LNCaP clone FGC (cell line): ENCODE results near the gene UQCR11.

ENCODE experiments used
- DNase-seq: peaks from one replicate; pipeline ENCODE4 v3.0.0-alpha.2; 2011; ENCODE audit warnings: low read depth
- H3K4me3 ChIP-seq: 2 replicates; pipeline ENCODE4 v1.5.1; 2011; ENCODE audit warnings: mild to moderate bottlenecking, low read depth, low read length, control low read depth
- TF ChIP-seq, protein P1 (sequence below): IDR thresholded peaks from 2 replicates; pipeline ENCODE4 v1.5.1; 2012; ENCODE audit warnings: mild to moderate bottlenecking; ENCODE audit not compliant: control insufficient read depth, insufficient read depth; ENCODE audit errors: extremely low read depth

The UQCR11 gene

DNA sequence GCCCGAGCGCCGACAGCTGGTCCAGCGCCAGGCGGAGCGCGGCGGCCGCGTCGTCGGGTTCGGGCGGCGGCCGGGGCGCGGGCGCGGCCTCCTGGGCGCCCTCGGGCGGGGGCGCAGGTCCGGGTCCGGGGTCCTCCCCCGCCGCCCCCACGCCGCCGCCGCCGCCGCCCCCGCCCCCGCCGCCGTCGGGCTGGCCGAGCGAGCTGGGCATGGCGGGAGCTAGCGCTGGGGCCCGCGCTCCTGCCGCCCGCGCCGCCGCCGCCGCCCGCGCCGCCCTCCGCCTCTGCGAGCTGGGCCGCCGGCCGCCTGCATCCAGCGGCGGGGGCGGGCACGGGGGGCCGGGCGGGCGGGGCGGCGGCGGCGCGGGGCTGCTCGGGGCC lies 37.4 kb downstream of the UQCR11 start:
- TF ChIP-seq, protein P1, sequence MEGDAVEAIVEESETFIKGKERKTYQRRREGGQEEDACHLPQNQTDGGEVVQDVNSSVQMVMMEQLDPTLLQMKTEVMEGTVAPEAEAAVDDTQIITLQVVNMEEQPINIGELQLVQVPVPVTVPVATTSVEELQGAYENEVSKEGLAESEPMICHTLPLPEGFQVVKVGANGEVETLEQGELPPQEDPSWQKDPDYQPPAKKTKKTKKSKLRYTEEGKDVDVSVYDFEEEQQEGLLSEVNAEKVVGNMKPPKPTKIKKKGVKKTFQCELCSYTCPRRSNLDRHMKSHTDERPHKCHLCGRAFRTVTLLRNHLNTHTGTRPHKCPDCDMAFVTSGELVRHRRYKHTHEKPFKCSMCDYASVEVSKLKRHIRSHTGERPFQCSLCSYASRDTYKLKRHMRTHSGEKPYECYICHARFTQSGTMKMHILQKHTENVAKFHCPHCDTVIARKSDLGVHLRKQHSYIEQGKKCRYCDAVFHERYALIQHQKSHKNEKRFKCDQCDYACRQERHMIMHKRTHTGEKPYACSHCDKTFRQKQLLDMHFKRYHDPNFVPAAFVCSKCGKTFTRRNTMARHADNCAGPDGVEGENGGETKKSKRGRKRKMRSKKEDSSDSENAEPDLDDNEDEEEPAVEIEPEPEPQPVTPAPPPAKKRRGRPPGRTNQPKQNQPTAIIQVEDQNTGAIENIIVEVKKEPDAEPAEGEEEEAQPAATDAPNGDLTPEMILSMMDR, result no peak
- no peak for DNase-seq
- no peak overlapping the region for H3K4me3 ChIP-seq

DNA sequence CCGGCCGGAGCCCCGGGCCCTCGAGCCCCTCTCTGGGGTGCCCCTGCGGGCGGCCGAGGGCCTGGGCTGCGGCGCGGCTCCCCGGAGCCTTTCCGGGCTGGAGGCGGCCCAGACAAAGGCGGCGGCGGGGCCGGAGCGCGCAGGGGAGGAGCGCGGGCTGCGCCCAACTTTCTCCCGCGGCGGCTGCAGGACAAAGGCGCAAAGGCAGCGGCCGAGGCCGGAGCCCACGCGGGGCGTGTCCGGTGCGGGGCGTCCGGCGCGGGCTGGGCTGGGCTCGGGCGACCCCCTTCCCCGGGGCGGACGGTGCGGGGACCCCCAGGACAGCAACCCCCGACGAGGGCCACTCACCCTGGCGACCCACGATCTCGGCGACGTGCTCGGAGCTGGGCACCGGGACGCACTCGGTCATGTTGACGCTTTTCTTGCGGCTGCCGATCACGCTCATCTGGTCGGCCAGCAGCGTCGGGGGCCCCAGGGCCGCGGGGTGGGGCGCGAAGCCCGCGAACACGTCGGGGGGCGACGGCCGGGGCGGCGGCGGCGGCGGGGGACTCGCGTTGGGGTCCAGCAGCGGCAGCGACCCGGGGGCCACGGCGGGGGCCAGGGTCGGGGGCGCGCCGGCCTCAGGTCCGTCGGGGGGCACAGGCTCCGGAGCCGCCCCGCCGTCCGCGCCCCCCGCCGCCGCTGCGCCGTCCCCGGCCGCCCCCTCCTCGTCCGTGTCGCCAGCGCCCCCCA lies 38.0 kb downstream of the UQCR11 start:
- DNase-seq, result no peak
- TF ChIP-seq, protein P1, result no peak
- H3K4me3 ChIP-seq, result peak overlapping the region; percentile 65

GRCh38 chr19:1566392-1567115 lies 38.7 kb downstream of the UQCR11 start:
- TF ChIP-seq, protein P1, result no peak
- peak overlapping the region; percentile 65 for H3K4me3 ChIP-seq
- peak; percentile 18 for DNase-seq

- no peak overlapping the region for H3K4me3 ChIP-seq
- TF ChIP-seq, protein P1, result no peak
- no peak for DNase-seq
Measured at GRCh38 chr19:1563251-1563650, 42.0 kb downstream of the UQCR11 start.

DNA sequence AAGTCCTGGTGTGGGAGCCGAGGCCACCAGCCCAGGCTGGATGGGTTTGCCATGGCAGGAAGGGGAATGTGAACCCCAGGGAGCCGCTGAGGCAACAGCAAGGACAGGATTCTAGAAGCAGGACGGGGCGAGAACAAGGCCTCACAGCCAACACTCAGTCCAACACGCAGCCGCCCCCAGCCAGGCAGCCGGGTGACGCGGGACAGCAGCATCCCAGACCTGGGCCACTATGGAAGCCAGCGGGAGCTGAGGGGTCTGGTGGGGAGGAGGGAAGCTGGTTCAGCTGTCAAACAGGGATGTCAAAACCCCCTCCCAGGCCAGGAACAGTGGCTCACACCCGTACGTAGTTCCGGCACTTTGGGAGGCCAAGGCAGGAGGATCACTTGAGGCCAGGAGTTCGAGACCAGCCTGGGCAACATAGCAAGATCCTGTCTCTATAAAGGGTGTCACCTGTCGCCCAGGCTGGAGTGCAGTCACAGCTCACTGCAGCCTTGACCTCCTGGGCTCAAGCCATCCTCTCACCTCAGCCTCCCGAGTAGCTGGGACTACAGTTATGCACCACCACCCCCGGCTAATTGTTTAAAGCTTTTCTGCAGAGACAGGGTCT lies 43.9 kb downstream of the UQCR11 start:
- no peak for DNase-seq
- TF ChIP-seq, protein P1, result no peak
- H3K4me3 ChIP-seq, result no peak overlapping the region

DNA sequence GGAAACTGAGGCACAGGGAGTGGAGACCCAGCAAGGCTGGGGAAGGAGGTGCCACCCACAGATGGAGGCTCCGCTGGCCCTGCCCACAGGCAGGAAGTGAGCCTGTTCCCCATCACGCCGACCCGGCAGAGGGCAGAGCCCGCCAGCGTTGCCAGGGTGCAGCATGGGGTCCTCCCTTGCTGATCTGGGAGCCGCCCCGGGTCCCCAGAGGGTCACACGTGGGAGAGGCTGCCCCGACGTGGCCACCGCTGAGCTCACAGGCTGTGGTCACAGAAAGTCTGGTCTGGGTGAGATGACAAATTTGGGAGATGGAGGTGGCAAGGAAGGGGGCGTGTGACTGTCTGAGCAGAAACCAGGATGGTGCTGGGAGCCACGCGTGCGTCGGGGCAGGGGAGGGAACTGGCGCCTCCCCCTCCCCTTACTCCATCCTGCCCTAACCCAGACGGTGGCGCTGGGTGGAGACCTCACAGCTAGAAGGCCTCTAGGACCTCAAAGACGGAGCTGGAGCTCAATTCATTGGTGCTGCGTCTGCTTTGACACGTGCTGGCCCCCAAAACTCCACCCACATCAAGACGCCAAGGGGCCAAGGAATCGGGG lies 44.9 kb downstream of the UQCR11 start:
- no peak for DNase-seq
- TF ChIP-seq, protein P1, result no peak
- no peak overlapping the region for H3K4me3 ChIP-seq
